CD14-positive monocyte (primary cell): ENCODE results near the gene UBAP2. TPM values are rescaled to one million over a fixed set of nuclear protein-coding genes. Genes with fewer than 3 reads are reported as not detected.

ENCODE experiments used
- DNase-seq, 3 donors: peaks; one replicate each; pipeline ENCODE4 v3.0.0-alpha.2; 2011 to 2022
- H2AFZ ChIP-seq: 2 replicates; pipeline ENCODE4 v1.6.0; 2012; ENCODE audit warnings: mild to moderate bottlenecking, low read depth, low read length, inconsistent platforms; ENCODE audit not compliant: insufficient read depth, poor library complexity, severe bottlenecking
- H3K27ac ChIP-seq, 2 donors: 1 replicate in 1 of 2; 2 replicates in 1 of 2; pipeline ENCODE4 v1.5.1; 2012 to 2013; ENCODE audit warnings: low read length in 2 of 2, control low read depth in 1 of 2, inconsistent platforms in 1 of 2, low read depth in 1 of 2, mild to moderate bottlenecking in 1 of 2
- H3K27me3 ChIP-seq, 2 donors: one replicate each; pipeline versions ENCODE4 v1.6.0 to v1.6.1; 2011 to 2013; ENCODE audit warnings: low read length in 2 of 2; ENCODE audit not compliant: control insufficient read depth in 2 of 2, insufficient read depth in 2 of 2
- H3K36me3 ChIP-seq, 2 donors: replicated peaks in 1 of 2; 1 replicate in 1 of 2; 2 replicates in 1 of 2; pipeline versions ENCODE4 v1.5.1 to v1.6.1; 2012 to 2013; ENCODE audit warnings: low read length in 2 of 2, control low read depth in 1 of 2, inconsistent platforms in 1 of 2, mild to moderate bottlenecking in 1 of 2; ENCODE audit not compliant: insufficient read depth in 2 of 2, control insufficient read depth in 1 of 2
- H3K4me1 ChIP-seq, 2 donors: 1 replicate in 1 of 2; 2 replicates in 1 of 2; pipeline versions ENCODE4 v1.5.1 to v1.6.1; 2012 to 2013; ENCODE audit warnings: low read length in 2 of 2, control low read depth in 1 of 2, inconsistent platforms in 1 of 2, mild to moderate bottlenecking in 1 of 2, moderate library complexity in 1 of 2; ENCODE audit not compliant: insufficient read depth in 2 of 2, control insufficient read depth in 1 of 2
- H3K4me2 ChIP-seq: replicated peaks from 2 replicates; pipeline ENCODE3; 2012; ENCODE audit warnings: low read length, moderate library complexity, mild to moderate bottlenecking; ENCODE audit not compliant: poor library complexity, severe bottlenecking; ENCODE audit errors: extremely low read depth
- H3K4me3 ChIP-seq, 3 experiments: fragments of 200-600 bp in 1 of 3; sonication (generic) in 1 of 3; replicated peaks in 1 of 3; 1 replicate in 2 of 3; 2 replicates in 1 of 3; pipeline ENCODE4 v1.5.1; 2011 to 2013; ENCODE audit warnings: low read length in 3 of 3, mild to moderate bottlenecking in 3 of 3, control low read depth in 2 of 3, low read depth in 2 of 3, inconsistent platforms in 1 of 3, moderate library complexity in 1 of 3
- H3K79me2 ChIP-seq: 2 replicates; pipeline ENCODE4 v1.6.0; 2012; ENCODE audit warnings: mild to moderate bottlenecking, control low read depth, inconsistent platforms, low read length, moderate library complexity; ENCODE audit not compliant: insufficient read depth
- H3K9ac ChIP-seq: 2 replicates; pipeline ENCODE4 v1.6.0; 2017; ENCODE audit warnings: low read length, mild to moderate bottlenecking; ENCODE audit not compliant: insufficient read depth, poor library complexity, severe bottlenecking
- H3K9me3 ChIP-seq, 2 donors: replicated peaks in 1 of 2; 1 replicate in 1 of 2; 2 replicates in 1 of 2; pipeline versions ENCODE4 v1.5.1 to v1.6.1; 2012 to 2013; ENCODE audit warnings: low read length in 2 of 2, control low read depth in 1 of 2; ENCODE audit not compliant: control insufficient read depth in 1 of 2, insufficient read depth in 1 of 2
- H4K20me1 ChIP-seq: 2 replicates; pipeline ENCODE4 v1.6.0; 2012; ENCODE audit warnings: mild to moderate bottlenecking, low read length, control low read depth, moderate library complexity; ENCODE audit not compliant: insufficient read depth
- H3K27ac Mint-ChIP-seq, 7 donors: one replicate each; pipeline ENCODE4 v1.8.0; 2020; ENCODE audit warnings: mild to moderate bottlenecking in 7 of 7, mixed read lengths in 7 of 7, moderate library complexity in 6 of 7, inconsistent platforms in 2 of 7
- H3K27me3 Mint-ChIP-seq, 3 donors: one replicate each; pipeline ENCODE4 v1.8.0; 2021 to 2022; ENCODE audit warnings: low read depth in 3 of 3, mild to moderate bottlenecking in 3 of 3, mixed read lengths in 3 of 3, moderate library complexity in 3 of 3, inconsistent platforms in 1 of 3
- H3K36me3 Mint-ChIP-seq, 2 donors: one replicate each; pipeline ENCODE4 v1.8.0; 2020; ENCODE audit warnings: mixed read lengths in 2 of 2, inconsistent platforms in 1 of 2, mild to moderate bottlenecking in 1 of 2
- H3K4me1 Mint-ChIP-seq: one replicate; pipeline ENCODE4 v1.8.0; 2020; ENCODE audit warnings: mild to moderate bottlenecking, mixed read lengths
- H3K4me3 Mint-ChIP-seq, 2 donors: one replicate each; pipeline ENCODE4 v1.8.0; 2020; ENCODE audit warnings: mild to moderate bottlenecking in 2 of 2, mixed read lengths in 2 of 2, moderate library complexity in 1 of 2
- H3K9me3 Mint-ChIP-seq, 7 donors: one replicate each; pipeline ENCODE4 v1.8.0; 2020 to 2022; ENCODE audit warnings: mixed read lengths in 7 of 7, mild to moderate bottlenecking in 6 of 7, moderate library complexity in 6 of 7, inconsistent platforms in 2 of 7
- WGBS: methylation state at CpG from one replicate; pipeline ENCODE4 v1.1.5; 2013; ENCODE audit warnings: missing lambda C conversion rate; ENCODE audit not compliant: insufficient coverage; 5-methylcytosine and 5-hydroxymethylcytosine counted together
- intact Hi-C, 2 donors: fragments of 100-400 bp; cut with micrococcal nuclease; formaldehyde crosslinking; loops; one replicate each; pipeline versions ENCODE4 v1.15.0 to v1.15.1; 2023
- polyA plus RNA-seq, 3 donors: library from polyadenylated mRNA; depleted of rRNA in 1 of 3; unstranded in 2 of 3; stranded (reverse) in 1 of 3; fragments of 300-500 nt in 2 of 3; fragments of >200 nt in 1 of 3; fragmentation: Illumina TruSeq in 2 of 3; gene quantifications; 1 replicate in 2 of 3; 2 replicates in 1 of 3; pipeline ENCODE4 v1.2.3, GENCODE V29; 2012 to 2021
- TF ChIP-seq, protein P1 (sequence below): fragments of 200-600 bp; IDR thresholded peaks from one replicate; pipeline ENCODE4 v1.8.0; 2022; ENCODE audit warnings: antibody characterized with exemption, mild to moderate bottlenecking

The UBAP2 gene
- polyA plus RNA-seq, 3 donors = 4.3 to 13.0 (median 5.7) TPM

DNA sequence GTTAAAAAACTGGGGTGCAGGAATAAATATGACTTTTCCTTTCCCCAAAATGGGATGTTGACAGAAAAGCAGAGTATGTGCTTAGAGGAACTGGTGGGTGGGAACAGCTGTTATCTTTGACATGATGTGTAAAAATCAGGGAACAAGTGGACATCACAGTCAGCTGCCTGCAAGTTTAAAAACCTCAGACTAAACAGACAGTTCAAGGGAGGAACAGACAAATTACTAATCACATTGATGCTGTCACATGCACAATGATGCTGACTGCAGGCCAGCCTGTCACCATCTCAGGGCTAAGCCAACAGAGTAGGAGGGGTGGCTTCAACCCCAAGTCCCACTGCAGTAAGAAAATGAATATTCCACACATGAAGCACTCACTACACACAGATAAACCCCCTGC lies 38.2 kb upstream of the UBAP2 start:
- TF ChIP-seq, protein P1, sequence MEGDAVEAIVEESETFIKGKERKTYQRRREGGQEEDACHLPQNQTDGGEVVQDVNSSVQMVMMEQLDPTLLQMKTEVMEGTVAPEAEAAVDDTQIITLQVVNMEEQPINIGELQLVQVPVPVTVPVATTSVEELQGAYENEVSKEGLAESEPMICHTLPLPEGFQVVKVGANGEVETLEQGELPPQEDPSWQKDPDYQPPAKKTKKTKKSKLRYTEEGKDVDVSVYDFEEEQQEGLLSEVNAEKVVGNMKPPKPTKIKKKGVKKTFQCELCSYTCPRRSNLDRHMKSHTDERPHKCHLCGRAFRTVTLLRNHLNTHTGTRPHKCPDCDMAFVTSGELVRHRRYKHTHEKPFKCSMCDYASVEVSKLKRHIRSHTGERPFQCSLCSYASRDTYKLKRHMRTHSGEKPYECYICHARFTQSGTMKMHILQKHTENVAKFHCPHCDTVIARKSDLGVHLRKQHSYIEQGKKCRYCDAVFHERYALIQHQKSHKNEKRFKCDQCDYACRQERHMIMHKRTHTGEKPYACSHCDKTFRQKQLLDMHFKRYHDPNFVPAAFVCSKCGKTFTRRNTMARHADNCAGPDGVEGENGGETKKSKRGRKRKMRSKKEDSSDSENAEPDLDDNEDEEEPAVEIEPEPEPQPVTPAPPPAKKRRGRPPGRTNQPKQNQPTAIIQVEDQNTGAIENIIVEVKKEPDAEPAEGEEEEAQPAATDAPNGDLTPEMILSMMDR = no peak
- no peak for DNase-seq
- no peaks in the 10 kb centered on the region for H3K79me2 ChIP-seq
- intact Hi-C loops = no loop called here
- H3K4me1 ChIP-seq = no peaks in the 10 kb centered on the region
- no peaks in the 10 kb centered on the region for H3K4me1 Mint-ChIP-seq
- peaks cover 63% of the 10 kb centered on the region for H4K20me1 ChIP-seq
- H3K4me3 ChIP-seq = no peak overlapping the region
- H3K27me3 ChIP-seq = no peaks in the 10 kb centered on the region
- no peak overlapping the region for H2AFZ ChIP-seq
- H3K9me3 ChIP-seq = no peaks in the 10 kb centered on the region
- H3K4me2 ChIP-seq = no peak overlapping the region
- H3K27me3 Mint-ChIP-seq = no peaks in the 10 kb centered on the region
- no peak overlapping the region for H3K9ac ChIP-seq
- no peak overlapping the region for H3K27ac ChIP-seq
- H3K4me3 Mint-ChIP-seq = no peak overlapping the region
- H3K9me3 Mint-ChIP-seq = no peaks in the 10 kb centered on the region
- peak overlapping the region in 3 of 7 donors; percentile 26 to 57 (median 51) for H3K27ac Mint-ChIP-seq
- peaks cover 63 to 73% of the 10 kb centered on the region in 2 donors for H3K36me3 Mint-ChIP-seq
- peaks cover 60 to 76% of the 10 kb centered on the region in 2 donors for H3K36me3 ChIP-seq

DNA sequence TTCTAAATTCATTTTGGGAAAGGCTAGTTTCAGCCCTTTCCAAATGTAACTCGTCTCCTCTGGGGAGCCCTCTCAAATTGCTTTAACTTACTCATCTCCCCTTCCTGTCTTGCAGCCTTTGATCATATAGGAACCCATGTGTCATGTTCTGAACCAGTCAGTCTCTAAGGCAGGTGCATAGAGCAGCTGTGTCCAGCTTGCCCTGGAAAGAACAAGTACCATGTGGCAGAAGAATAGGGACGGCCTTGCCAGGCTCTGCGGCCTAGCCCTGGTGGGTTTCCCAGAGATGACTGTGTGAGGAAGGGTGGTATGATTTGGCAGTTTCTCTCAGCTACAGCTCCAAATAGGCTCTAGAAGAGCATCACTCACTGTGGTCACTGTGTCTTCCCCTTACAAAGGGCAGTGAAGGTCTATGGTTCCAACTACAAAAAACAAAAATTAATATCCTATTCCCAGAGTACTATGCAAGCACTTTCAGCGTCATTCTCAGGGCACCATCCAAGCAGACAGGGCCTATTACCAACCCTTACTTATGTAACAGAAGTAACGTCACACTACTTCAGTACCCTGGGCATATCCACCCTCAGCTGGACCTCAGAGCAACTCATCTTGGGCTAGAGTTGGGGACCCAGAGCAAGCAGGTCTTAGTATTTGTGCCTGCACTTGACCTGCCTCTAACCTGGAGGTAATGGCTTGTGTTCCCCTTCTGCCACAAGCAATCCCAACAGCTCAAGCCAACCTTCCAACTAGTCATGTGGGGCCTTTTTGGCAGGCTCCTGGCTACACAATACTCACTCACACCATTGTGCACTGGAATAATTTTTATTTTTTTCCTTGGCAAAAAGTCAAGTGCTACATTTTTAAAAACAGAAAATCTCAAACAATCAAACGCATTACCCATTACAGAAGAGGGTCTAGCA lies 37.2 kb upstream of the UBAP2 start:
- Histone ChIP-seq H4K20me1 (peaks cover 52% of the 10 kb centered on the region), H3K4me2 (no peak overlapping the region), H3K4me1 (no peaks in the 10 kb centered on the region), H3K9ac (no peak overlapping the region), H3K27ac (no peak overlapping the region), H3K4me3 (no peak overlapping the region), H3K79me2 (no peaks in the 10 kb centered on the region), H2AFZ (no peak overlapping the region), H3K9me3 (no peaks in the 10 kb centered on the region), H3K27me3 (no peaks in the 10 kb centered on the region), H3K36me3 (peaks cover 52 to 66% of the 10 kb centered on the region in 2 donors)
- Mint-ChIP-seq H3K9me3 (no peaks in the 10 kb centered on the region), H3K27ac (peak overlapping the region in 1 of 7 donors; percentile 71), H3K27me3 (no peaks in the 10 kb centered on the region), H3K36me3 (peaks cover 53 to 63% of the 10 kb centered on the region in 2 donors), H3K4me3 (no peak overlapping the region), H3K4me1 (no peaks in the 10 kb centered on the region)
- DNase-seq = no peak
- intact Hi-C loops = no loop called here
- TF ChIP-seq, protein P1 = no peak
- 90% methylated on average over 4 of the region's 6 CpGs for WGBS
